HG03432 (cell line): ENCODE results near the gene ZNFX1.
"Not testable (repeated sequence)": the region's sequence is repeated elsewhere in the genome, so short reads cannot be mapped to it uniquely, and the experiment has no call there.

ENCODE experiments used
- ATAC-seq: cut with Tn5 transposase; IDR thresholded peaks from one replicate; pipeline ENCODE4 v1.9.1; 2021; ENCODE audit warnings: mild to moderate bottlenecking, moderate library complexity; ENCODE audit not compliant: unreplicated experiment

ZNFX1 gene

DNA sequence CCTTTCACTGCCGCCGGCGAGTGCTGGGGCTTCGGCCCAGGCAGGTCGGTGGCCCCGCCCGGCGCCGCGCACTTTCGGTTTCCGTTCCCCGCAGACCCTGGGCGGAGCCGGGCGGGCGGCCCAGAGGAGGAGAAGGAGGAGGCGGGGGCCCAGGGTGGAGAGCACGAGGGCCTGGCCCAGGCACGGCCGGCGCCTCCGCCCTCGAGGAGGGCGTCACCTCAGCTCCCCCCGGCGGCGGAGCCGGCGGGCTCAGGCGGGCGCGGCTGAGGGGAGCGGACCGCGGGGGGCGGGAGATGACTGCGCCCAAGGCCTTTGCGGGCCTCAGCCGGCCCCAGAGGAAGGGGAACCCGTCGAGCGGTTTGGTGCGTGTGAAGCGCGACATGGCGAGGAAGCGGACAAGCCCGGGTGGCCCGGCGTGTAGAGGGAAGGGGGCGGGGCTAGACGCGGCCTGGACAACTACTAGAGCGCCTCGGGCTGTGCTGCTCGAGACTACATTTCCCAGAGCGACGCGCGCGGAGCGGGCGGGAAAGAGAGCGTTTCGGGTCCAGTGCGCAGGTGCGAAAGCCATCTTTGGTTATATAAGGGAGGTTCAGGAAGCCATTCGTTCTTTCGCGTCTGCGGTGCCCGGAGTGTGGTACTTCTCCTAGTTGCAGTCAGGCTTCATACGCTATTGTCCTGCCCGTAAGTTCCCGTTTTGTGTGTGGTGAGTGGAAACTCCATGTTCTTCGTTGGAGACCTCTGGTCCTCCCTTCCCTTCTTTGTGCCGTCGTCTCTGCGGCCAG is at the start of gene ZNFX1:
Gene ZNFX1, minus strand, starts transcription at position 22 of the 782 bp plus-strand sequence. CDS start 2,218 bp downstream, outside the sequence.
- ATAC-seq = peak; percentile 87

DNA sequence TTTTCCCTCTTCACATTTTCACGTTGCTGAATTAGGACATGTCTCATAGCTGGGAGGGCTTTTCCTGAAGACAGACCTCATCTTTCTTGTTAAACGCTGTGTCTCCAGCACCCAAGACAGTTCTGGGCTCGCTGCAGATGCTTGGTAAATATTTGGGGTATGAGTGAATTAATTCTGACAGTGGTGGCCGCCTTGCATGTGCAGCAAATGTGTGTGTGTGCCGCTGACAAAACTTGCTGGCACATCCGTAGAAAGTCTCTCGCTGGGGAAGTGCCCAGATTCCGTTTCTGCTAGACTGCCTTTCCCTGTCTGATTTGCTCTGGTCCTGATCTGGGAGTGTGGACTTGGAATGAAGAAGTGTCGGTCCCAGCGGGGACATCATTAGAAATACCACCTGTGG is 48.2 kb upstream of the ZNFX1 start:
- ATAC-seq = no peak

DNA sequence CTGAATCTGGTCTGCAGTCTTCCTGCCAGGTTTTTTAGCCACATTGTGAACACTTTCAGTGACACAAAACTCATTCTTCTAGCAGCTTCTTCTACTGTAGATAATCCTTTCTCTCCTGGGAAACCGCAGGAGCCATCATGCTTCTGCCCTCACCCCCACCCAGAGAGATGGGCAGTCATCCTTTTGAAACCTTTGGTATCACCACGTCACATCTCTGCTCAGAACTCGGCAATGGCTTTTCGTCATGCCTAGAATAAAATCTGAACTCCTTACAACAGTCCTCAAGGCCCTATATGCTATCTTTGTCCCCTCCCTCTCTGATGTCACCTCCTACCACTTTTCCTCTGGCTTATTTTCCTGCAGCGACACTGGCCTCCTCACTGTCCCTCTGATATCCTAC is 46.4 kb upstream of the ZNFX1 start:
- no peak for ATAC-seq

DNA sequence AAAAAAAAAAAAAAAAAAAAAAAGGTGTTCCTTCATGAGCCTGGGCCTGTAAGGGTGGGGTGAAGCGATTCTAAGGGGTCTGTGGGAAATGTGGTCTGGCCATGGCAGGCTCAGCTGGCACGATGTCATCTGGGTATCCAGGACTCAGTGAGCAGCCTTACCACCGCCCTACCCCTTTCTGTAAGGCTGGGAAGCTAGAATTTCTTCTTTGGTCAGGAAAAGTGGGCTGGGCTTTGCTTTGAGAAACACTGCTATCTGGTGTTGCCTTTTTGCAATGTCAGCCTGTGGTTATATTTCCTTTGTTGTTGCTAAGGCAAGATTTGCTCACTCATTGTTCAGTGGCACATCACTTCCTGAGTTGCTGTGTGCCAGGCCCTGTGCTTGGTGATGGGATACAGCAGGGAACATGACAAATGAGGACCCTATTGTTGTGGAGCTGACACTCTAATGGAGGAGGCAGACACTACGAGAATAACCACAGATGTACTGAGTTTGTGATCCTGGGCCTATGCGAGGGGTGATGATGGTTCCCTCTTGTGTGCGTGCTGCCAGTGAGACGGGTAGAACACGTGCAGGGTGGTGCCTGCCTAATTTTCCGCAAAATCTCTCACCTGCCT is 45.9 kb upstream of the ZNFX1 start:
- ATAC-seq = no peak

DNA sequence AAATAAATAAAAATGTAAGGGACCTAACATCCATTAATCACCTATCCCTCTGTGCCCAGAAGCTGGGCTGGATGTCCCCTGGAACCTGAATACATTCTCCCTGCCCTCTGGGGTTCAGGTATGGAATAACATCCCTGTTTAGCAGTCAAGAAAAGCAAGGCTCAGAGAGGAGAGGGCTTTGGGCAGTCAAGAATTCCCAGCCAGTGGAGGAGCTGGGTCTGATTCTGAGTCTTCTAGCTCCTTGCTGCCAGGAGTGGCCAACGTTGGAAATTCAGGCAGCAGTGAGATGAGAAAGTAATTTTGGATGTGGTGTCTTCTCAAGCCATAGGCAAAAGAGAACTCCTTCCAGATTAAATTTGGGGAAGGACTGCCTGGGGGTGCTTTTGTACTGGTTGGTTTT is 42.6 kb upstream of the ZNFX1 start:
- ATAC-seq = no peak

DNA sequence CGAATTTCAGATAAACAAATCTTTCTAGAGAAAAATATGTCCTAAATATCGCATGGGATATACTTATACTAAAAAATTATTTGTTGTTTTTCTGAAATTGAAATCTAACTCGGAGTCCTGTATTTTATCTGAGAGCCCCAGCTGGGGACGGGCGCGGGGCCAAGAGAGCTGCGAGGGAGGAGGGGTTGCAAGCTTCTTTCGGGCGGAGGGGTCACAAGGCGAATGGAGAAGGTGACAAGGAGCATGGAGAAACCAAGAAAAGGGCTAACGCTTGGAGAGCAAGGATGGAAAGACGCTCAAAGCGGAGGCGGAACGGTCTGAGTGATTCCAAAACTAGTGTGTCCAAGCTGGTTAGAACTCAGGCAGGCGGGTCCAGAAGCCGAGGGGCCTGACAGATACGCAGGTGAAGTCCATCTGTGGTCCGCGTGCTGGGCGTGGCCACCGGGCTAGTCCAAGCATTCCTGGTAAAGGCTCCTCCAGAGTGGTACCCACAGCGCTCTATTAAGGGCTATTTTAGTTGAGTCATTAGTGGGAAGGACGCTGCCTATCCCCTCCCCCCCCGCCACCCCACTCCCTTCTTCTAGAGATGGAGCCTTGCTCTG is 41.5 kb upstream of the ZNFX1 start:
- ATAC-seq = no peak

DNA sequence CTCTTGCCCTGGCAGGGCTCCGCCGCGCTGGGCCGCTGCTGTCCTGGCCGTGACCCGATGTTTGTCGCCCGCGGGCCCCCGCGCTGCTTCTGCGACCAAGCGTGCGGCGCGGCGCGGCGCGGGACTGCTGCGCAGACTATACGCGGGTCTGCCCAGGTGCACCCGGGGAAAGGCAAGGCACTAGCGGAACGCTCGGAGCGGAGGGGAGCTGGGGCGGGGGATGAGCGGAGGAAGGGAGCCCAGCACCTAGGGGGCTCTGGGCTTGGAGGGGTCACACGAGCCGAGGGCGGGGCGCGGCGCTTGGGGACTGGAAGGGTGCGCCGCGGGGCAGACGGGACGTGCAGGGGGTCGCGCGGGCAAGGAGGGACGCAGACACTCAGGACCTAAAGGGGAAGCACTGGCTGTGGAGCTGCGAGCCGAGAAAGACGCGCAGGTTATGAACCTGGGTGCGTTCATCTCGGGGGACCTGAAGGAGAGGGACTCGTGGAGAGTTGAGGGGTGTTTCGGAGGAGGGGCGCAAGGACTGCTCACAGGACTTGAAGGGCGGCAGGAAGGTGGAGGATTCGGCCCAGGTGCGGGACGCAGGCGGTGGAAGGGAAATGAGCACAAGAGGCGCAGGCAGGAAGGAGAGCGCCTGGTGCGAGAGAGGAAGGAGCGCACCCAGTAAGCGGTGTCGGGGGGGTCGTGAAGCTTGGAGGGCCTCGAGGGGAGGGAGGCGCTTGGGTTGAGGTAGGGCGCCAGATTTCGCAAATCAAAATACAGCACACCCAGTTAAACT is 40.8 kb upstream of the ZNFX1 start:
- no peak for ATAC-seq

DNA sequence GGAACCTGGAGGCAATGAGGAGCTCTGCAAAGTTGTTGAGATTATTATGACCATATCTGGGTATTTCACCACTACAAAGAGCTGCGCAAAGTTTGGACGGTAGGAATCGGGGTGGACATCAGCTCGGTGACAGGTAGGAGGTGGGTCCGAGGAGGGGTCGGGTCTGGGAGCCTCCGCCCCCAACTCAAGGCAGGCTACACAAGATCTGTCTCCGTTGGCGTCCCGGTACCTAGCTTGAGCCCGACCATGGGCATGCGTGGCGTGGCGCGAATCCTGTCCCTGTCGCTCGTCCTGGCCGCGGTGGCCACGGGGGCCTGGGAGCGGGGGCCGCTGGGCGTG is 40.2 kb upstream of the ZNFX1 start:
- ATAC-seq = no peak

DNA sequence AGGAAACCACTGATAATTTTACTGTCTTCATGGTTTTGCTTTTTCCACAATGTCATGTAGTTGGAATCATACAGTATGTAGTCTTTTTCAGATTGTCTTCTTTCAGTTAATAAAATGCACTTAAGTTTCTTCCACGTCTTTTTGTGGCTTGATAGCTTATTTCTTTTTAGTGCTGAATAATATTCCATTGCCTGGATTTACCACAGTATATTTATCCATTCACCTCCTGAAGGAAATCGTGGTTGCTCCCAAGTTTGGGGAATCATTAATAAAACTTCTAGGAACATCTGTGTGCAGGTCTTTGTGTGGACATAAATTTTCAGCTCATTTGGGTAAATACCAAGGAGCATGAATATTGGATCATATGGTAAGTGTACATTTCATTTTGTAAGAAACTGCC is 38.8 kb upstream of the ZNFX1 start:
- ATAC-seq = no peak

DNA sequence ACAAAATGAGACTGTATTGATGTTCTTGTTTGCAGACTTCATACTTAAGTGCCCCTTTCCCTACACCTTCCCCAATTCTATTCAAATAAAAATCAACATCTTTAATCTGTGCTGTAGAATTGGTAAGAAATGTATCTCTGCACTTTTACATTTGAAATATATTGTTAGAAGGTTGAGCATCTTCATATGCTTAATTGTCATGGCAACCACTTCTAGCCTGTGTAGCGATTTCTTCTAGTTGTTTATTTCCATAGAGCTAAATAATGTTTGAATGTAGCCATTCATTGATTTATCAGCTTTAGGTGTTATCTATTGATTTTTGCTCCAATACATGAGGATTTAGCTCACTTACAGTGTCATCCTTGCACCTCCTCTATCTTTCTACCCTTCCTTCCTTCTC is 37.7 kb upstream of the ZNFX1 start:
- ATAC-seq = no peak

DNA sequence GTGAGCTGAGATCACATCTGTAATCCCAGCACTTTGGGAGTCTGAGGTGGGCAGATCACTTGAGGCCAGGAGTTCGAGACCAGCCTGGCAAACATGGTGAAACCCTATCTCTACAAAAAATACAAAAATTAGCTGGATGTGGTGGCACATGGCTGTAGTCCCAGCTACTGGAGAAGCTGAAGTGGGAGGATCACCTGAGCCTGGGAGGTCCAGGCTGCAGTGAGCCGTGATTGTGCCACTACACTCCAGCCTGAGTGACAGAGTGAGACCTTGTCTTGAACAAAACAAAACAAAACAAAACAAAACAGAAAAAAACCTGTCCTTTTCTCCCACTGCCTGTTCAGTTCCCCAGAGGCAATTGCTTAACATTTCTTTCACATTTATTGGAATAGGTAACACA is 36.2 kb upstream of the ZNFX1 start:
- ATAC-seq = not testable (repeated sequence)

DNA sequence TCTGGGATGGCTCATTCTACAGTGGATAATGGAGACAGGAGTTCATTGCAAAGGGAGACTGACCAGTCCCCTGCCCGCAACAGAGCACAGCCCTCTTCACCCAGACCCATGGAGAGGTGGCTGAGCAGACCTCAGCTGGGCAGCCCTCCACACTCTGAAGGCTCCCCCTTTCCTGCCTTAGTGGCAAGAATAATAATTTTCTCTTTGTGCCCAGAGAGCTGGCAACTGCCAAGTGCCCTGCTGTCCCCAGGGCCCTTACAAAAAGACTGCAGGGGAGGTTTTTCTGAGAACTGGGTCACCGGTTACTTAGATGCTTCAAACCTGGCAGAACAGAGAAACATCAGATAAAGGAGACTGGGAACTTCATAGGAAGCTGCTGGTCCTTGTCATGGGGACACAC is 35.4 kb upstream of the ZNFX1 start:
- no peak for ATAC-seq

DNA sequence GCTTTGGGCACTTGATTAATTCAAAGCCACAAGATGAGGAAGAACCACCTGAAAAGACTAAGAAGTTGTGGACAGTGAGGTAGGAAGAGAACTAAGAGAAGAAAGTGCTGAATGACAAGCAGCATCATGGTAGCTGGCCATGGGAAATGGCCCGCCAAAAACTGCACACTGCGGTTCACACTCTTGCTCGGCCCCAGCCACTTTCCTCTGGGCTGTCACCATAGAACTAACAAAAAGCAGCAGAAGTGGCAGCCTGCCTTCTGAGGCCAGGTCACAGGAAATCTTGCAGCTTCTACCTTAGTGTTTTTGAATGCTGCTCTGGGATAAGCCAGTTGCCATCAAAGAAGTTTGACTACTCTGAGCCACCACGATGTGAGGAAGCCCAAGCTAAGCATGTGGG is 34.8 kb upstream of the ZNFX1 start:
- no peak for ATAC-seq

DNA sequence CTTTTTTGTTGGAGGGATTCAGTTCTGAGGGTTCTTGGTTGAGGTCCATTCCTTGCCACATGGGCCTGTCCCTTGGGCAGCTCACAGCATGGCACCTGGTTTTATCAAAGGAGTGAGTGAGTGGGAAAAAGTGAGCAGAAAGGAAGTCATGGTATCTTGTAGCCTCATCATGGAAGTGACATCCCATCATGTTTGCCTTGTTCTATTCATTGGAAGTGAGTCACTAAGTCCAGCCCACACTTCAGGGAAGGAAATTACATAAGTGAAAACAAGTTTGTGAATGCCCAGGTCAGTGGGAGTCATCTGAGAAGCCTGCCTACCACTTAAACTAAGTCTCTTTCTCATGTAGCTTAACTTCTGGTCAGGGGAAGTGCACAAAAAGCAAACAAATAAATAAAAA is 32.8 kb upstream of the ZNFX1 start:
- no peak for ATAC-seq

DNA sequence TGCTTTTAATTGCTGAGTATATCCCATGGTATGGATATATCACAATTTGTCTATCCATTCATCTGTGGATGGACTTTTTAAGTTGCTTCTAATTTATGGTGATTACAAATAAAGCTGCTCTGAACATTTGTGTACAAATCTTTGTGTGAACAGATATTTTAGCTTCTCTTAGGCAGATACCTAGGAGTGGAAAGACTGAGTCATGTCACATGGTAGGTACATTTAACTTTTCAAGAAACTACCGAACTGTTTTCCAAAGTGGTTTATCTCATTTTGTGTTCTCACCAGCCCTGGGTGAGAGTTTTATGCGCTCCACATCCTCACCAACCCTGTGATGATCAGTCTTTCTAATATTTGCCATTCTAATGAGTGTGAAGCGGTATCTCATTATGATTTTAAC is 31.0 kb upstream of the ZNFX1 start:
- no peak for ATAC-seq

DNA sequence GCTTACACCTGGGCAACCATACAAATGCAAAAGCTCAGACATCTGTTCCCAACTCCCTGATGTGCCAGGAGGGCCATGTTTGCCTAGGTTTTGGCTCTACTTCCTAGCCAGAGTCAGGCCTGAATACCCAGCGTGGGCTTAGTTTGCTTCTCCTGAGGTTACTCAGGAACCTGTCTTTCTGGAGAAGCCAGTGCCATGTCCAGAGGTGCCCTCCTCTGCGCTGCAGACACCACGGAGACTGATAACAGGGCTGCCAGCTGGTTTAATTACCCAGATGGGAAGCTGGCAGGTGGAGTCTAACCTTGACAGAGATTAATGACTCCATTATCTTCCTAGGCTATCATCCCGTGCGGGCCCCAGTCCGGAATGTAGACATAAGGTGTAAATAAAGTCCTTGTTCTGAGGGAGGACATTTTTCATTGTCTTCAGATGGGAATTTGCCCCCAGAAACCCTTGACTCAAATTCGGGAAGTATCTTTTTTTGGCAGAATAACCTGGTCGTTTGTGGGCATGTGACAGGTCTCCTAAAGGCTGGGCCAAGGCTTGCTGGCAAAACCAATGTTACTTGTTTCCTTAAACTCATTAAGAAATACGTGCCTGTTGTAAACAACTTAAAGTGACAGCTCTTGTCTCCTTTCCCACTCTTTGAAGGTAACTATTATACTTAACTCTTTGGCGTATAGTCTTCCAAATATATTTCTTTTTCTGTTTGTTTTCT is 29.2 kb upstream of the ZNFX1 start:
- no peak for ATAC-seq

DNA sequence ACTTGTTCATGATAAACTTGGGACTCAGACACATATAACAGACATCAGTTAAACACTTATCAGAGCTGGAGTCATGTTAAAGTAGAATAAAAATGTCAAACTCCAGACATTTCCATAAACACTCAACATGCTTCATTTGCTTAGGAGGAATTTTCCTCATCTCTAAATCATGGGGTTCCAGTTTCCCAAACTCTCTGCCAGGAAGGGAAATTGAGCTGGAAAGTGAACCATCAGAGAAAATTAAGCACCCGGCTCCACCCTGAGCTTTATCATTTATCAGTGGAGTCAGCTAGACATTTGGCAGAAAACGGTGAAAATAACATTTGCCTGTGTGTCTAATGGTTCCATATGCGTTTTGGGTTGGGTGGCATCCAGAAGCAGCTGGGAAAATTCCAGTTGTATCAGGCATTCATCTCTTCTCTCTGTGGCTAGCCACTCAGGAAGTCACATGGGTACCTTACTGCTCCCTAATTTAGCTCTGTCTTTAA is 25.3 kb upstream of the ZNFX1 start:
- ATAC-seq = no peak

DNA sequence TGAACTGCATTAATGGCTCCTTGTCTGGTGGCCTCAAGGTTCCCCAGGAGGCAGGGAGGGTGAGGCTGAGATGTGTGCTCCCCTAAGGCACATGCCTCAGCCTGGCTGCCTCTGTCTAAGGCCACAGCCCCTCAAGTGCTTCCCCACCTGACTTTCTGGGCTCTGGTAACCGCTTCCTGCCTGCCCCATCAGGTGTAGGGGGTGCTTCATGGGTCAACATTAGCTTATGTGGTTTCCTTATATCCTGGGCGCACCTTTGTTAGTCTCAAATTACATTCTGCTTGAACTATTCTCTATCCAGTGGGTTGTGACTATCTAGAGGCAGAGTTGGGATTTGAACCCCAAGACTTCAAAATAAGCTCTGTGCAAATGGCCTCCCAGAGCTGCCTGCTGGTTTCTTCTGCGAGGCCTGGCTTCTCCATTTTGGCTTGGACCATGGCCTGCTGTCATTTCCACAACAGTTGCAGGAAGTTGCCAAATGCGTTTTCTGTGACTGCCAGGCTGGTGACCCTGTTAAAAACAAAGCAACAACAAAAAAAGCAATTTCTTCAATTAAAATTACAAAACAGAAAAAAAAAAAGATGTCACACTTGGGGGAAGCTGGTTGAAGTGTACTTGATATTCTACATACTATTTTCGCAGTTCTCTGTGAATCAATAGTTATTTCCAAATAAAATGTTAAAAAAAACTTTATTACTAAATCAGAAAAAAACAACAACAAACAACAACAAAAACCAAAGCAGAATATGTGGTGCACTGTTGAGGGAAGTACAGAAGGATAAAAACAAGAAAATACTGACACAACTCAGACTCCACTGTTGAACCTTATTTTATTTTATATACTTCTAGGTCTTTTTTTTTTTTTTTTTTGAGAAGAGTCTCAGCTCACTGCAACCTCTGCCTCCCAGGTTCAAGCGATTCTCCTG is 20.0 kb upstream of the ZNFX1 start:
- no peak for ATAC-seq

DNA sequence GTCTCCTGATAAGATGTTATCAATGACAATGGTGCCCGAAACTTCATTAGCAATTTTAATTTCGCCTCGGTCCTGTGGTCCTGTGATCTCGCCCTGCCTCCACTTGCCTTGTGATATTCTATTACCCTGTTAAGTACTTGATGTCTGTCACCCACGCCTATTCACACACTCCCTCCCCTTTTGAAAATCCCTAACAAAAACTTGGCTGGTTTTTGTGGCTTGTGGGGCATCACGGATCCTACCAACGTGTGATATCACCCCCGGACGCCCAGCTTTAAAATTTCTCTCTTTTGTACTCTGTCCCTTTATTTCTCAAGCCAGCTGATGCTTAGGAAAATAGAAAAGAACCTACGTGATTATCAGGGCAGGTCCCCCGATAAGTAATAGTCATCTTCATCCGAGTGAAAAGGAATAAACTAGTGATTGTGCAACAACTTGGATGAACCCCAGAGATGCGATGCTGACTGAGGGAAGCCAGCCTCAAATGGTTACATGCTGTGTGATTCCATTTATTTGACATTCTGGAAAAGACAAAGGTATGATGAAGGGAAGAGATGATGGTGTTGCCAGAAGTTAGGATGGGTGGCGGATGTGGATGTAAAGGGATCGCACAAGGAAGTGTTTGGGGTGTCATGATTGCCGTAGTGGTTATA is 16.3 kb upstream of the ZNFX1 start:
- not testable (repeated sequence) for ATAC-seq
